Uterus (tissue), 4 donors: ENCODE measurements around the gene TRIM44. TPM values are rescaled to one million over a fixed set of nuclear protein-coding genes. Genes with fewer than 3 reads are reported as not detected.

Experiments used
- DNase-seq, 2 donors: peaks; one replicate each; pipeline ENCODE4 v3.0.0-alpha.2; 2019 to 2020
- H3K27ac ChIP-seq, 2 donors: fragments of 200-600 bp; sonication (generic); 1 replicate in 1 of 2; 2 replicates in 1 of 2; pipeline ENCODE4 v1.5.1; 2016 to 2018
- H3K27me3 ChIP-seq, 2 donors: fragments of 200-600 bp; sonication (generic); one replicate each; pipeline ENCODE4 v1.5.1; 2018 to 2019; ENCODE audit warnings: control low read depth in 1 of 2
- H3K36me3 ChIP-seq, 2 donors: fragments of 200-600 bp; sonication (generic); one replicate each; pipeline ENCODE4 v1.5.1; 2019; ENCODE audit warnings: control low read depth in 1 of 2
- H3K4me1 ChIP-seq, 2 donors: fragments of 200-600 bp; sonication (generic); one replicate each; pipeline ENCODE4 v1.5.1; 2018 to 2019; ENCODE audit warnings: control low read depth in 1 of 2
- H3K4me3 ChIP-seq, 2 donors: fragments of 200-600 bp; sonication (generic); 1 replicate in 1 of 2; 2 replicates in 1 of 2; pipeline ENCODE4 v1.5.1; 2018 to 2019; ENCODE audit warnings: mild to moderate bottlenecking in 1 of 2
- H3K9me3 ChIP-seq, 2 donors: fragments of 200-600 bp; sonication (generic); one replicate each; pipeline ENCODE4 v1.5.1; 2019; ENCODE audit warnings: control low read depth in 1 of 2
- CTCF ChIP-seq, 4 experiments: fragments of 200-600 bp in 2 of 4; fragments of 450-650 bp in 2 of 4; sonication (generic) in 2 of 4; IDR thresholded peaks; one replicate each; pipeline ENCODE4 v1.5.1; 2016 to 2019; ENCODE audit warnings: antibody characterized with exemption in 4 of 4, mild to moderate bottlenecking in 2 of 4, moderate library complexity in 1 of 4
- POLR2A ChIP-seq, 2 donors: fragments of 450-650 bp; IDR thresholded peaks; one replicate each; pipeline ENCODE4 v1.6.1; 2016; ENCODE audit warnings: antibody characterized with exemption in 2 of 2, mild to moderate bottlenecking in 1 of 2, moderate library complexity in 1 of 2
- intact Hi-C: fragments of 100-400 bp; cut with DNase I; formaldehyde crosslinking; loops from one replicate; pipeline ENCODE4 v1.15.1; 2023; ENCODE audit warnings: low total_unique reads
- total RNA-seq, 4 donors: library from RNA; depleted of rRNA in 3 of 4; stranded (reverse); fragments of >200 nt in 3 of 4; gene quantifications; one replicate each; pipeline versions ENCODE4 v1.1.0 to v1.2.4, GENCODE V29; 2014 to 2023
- donor health status: DM: yes; HTN: yes; CAD: no.

TRIM44 gene
- total RNA-seq, 4 donors from 2014 or later = 16.1 to 65.3 (median 40.4) TPM

GRCh38 chr11:35852056-35852455, 189.5 kb downstream of the TRIM44 start:
- Histone ChIP-seq H3K27ac (no peak overlapping the region), H3K4me1 (no peaks in the 10 kb centered on the region), H3K4me3 (no peak overlapping the region), H3K36me3 (no peaks in the 10 kb centered on the region), H3K9me3 (no peaks in the 10 kb centered on the region), H3K27me3 (no peaks in the 10 kb centered on the region)
- intact Hi-C loops = no loop called here
- DNase-seq = peak in 1 of 2 donors; percentile 31
- TF ChIP-seq POLR2A (IDR thresholded peaks at IDR 0.05) (no peak), CTCF (IDR thresholded peaks at IDR 0.05) (no peak)

- Histone ChIP-seq H3K4me1 (no peaks in the 10 kb centered on the region), H3K27ac (no peak overlapping the region), H3K9me3 (no peaks in the 10 kb centered on the region), H3K27me3 (no peaks in the 10 kb centered on the region), H3K4me3 (no peak overlapping the region), H3K36me3 (no peaks in the 10 kb centered on the region)
- intact Hi-C loops = no loop called here
- DNase-seq = no peak
- TF ChIP-seq POLR2A (IDR thresholded peaks at IDR 0.05) = no peak
- TF ChIP-seq CTCF (IDR thresholded peaks at IDR 0.05) = no peak
Measured at GRCh38 chr11:35853971-35854370, 191.4 kb downstream of the TRIM44 start.

- H3K9me3 ChIP-seq = no peaks in the 10 kb centered on the region
- intact Hi-C loops = no loop called here
- no peak overlapping the region for H3K4me3 ChIP-seq
- no peak overlapping the region for H3K27ac ChIP-seq
- H3K27me3 ChIP-seq = no peaks in the 10 kb centered on the region
- no peak for TF ChIP-seq POLR2A (IDR thresholded peaks at IDR 0.05)
- TF ChIP-seq CTCF (IDR thresholded peaks at IDR 0.05) = no peak
- no peaks in the 10 kb centered on the region for H3K36me3 ChIP-seq
- H3K4me1 ChIP-seq = no peaks in the 10 kb centered on the region
- DNase-seq = no peak
Measured at GRCh38 chr11:35855671-35856070, 193.1 kb downstream of the TRIM44 start.

GRCh38 chr11:35856259-35856658, 193.7 kb downstream of the TRIM44 start:
- TF ChIP-seq POLR2A (IDR thresholded peaks at IDR 0.05) (no peak), CTCF (IDR thresholded peaks at IDR 0.05) (no peak)
- Histone ChIP-seq H3K27me3 (no peaks in the 10 kb centered on the region), H3K4me1 (no peaks in the 10 kb centered on the region), H3K9me3 (no peaks in the 10 kb centered on the region), H3K4me3 (no peak overlapping the region), H3K36me3 (no peaks in the 10 kb centered on the region), H3K27ac (no peak overlapping the region)
- DNase-seq = no peak
- intact Hi-C loops = no loop called here

GRCh38 chr11:35856756-35857155, 194.2 kb downstream of the TRIM44 start:
- no peak for TF ChIP-seq CTCF (IDR thresholded peaks at IDR 0.05)
- no peak for TF ChIP-seq POLR2A (IDR thresholded peaks at IDR 0.05)
- H3K36me3 ChIP-seq = no peaks in the 10 kb centered on the region
- intact Hi-C loops = no loop called here
- H3K27me3 ChIP-seq = no peaks in the 10 kb centered on the region
- H3K4me3 ChIP-seq = no peak overlapping the region
- no peak overlapping the region for H3K27ac ChIP-seq
- H3K4me1 ChIP-seq = no peaks in the 10 kb centered on the region
- H3K9me3 ChIP-seq = no peaks in the 10 kb centered on the region
- no peak for DNase-seq
